ENCODE measurements around the gene MAIP1.

- TF ChIP-seq, protein P1, sequence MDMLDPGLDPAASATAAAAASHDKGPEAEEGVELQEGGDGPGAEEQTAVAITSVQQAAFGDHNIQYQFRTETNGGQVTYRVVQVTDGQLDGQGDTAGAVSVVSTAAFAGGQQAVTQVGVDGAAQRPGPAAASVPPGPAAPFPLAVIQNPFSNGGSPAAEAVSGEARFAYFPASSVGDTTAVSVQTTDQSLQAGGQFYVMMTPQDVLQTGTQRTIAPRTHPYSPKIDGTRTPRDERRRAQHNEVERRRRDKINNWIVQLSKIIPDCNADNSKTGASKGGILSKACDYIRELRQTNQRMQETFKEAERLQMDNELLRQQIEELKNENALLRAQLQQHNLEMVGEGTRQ (CRISPR knock-in tag; IDR thresholded peaks at IDR 0.05): no peak
- TF ChIP-seq CTCF (IDR thresholded peaks at IDR 0.05) (no peak), NR2C2 (CRISPR knock-in tag; IDR thresholded peaks at IDR 0.05) (no peak), CREB1 (CRISPR knock-in tag; IDR thresholded peaks at IDR 0.05) (no peak), NFE2L1 (CRISPR knock-in tag; IDR thresholded peaks at IDR 0.05) (no peak), NR3C1 (CRISPR knock-in tag; conservative IDR thresholded peaks at IDR 0.05; ENCODE audit: low read depth) (no peak), FOXJ3 (CRISPR knock-in tag; IDR thresholded peaks at IDR 0.05; ENCODE audit: borderline replicate concordance) (no peak)
- TF ChIP-seq, protein P2, sequence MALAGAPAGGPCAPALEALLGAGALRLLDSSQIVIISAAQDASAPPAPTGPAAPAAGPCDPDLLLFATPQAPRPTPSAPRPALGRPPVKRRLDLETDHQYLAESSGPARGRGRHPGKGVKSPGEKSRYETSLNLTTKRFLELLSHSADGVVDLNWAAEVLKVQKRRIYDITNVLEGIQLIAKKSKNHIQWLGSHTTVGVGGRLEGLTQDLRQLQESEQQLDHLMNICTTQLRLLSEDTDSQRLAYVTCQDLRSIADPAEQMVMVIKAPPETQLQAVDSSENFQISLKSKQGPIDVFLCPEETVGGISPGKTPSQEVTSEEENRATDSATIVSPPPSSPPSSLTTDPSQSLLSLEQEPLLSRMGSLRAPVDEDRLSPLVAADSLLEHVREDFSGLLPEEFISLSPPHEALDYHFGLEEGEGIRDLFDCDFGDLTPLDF (CRISPR knock-in tag; IDR thresholded peaks at IDR 0.05): no peak
- TF ChIP-seq, protein P3, sequence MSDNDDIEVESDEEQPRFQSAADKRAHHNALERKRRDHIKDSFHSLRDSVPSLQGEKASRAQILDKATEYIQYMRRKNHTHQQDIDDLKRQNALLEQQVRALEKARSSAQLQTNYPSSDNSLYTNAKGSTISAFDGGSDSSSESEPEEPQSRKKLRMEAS (CRISPR knock-in tag; IDR thresholded peaks at IDR 0.05): no peak
- TF ChIP-seq, protein P4, sequence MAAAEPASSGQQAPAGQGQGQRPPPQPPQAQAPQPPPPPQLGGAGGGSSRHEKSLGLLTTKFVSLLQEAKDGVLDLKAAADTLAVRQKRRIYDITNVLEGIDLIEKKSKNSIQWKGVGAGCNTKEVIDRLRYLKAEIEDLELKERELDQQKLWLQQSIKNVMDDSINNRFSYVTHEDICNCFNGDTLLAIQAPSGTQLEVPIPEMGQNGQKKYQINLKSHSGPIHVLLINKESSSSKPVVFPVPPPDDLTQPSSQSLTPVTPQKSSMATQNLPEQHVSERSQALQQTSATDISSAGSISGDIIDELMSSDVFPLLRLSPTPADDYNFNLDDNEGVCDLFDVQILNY (CRISPR knock-in tag; IDR thresholded peaks at IDR 0.05): no peak
- TF ChIP-seq, protein P5, sequence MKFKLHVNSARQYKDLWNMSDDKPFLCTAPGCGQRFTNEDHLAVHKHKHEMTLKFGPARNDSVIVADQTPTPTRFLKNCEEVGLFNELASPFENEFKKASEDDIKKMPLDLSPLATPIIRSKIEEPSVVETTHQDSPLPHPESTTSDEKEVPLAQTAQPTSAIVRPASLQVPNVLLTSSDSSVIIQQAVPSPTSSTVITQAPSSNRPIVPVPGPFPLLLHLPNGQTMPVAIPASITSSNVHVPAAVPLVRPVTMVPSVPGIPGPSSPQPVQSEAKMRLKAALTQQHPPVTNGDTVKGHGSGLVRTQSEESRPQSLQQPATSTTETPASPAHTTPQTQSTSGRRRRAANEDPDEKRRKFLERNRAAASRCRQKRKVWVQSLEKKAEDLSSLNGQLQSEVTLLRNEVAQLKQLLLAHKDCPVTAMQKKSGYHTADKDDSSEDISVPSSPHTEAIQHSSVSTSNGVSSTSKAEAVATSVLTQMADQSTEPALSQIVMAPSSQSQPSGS (CRISPR knock-in tag; IDR thresholded peaks at IDR 0.05; ENCODE audit: borderline replicate concordance, low read depth): no peak
- TF ChIP-seq, protein P6, sequence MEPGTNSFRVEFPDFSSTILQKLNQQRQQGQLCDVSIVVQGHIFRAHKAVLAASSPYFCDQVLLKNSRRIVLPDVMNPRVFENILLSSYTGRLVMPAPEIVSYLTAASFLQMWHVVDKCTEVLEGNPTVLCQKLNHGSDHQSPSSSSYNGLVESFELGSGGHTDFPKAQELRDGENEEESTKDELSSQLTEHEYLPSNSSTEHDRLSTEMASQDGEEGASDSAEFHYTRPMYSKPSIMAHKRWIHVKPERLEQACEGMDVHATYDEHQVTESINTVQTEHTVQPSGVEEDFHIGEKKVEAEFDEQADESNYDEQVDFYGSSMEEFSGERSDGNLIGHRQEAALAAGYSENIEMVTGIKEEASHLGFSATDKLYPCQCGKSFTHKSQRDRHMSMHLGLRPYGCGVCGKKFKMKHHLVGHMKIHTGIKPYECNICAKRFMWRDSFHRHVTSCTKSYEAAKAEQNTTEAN (CRISPR knock-in tag; IDR thresholded peaks at IDR 0.05): no peak
These were observed 22.6 kb downstream of the MAIP1 start for GRCh38 chr2:199977984-199978415.

Data from WTC11 (cell line).